GM12872 (cell line): ENCODE results near the gene SLC12A7.

Experiments
- TF ChIP-seq, protein P1 (sequence below): IDR thresholded peaks from 3 replicates; pipeline ENCODE4 v1.5.1; 2011; ENCODE audit warnings: low read depth, mild to moderate bottlenecking, low read length, moderate library complexity; ENCODE audit not compliant: insufficient read depth

Gene SLC12A7

DNA sequence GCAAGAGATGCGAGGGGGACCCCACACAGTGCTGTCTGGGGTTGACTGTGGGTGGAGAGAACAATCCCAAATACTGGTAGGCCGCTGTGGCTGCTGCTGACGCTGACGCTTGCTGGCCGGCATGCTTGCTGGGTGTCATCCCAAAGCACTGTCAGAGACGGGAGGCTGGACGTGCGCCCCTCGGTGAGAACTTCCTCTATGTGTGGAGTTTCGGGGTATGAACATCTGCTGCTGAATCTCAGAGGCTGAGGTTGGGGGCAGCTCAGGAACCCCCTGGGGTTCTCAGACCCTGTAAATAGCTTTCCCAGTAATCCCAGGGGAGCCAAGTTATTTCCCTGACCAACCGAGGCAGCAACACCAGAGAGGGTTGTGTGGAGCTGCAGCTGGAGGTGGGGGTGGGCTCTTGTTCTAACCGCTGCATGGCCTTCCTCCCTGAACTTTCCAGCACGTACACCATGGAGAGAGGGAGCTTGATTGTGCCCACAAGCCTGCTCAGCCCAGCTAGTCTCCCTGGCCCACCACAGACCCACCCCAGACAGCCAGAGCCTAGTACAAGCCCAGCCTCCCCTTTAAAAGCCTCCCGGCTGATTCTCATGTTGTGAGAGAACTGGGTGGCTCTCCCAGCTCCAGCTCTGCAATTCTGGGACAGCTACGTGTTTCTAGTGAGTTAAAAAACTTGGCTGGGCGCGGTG lies 21.8 kb upstream of the SLC12A7 start:
- TF ChIP-seq, protein P1, sequence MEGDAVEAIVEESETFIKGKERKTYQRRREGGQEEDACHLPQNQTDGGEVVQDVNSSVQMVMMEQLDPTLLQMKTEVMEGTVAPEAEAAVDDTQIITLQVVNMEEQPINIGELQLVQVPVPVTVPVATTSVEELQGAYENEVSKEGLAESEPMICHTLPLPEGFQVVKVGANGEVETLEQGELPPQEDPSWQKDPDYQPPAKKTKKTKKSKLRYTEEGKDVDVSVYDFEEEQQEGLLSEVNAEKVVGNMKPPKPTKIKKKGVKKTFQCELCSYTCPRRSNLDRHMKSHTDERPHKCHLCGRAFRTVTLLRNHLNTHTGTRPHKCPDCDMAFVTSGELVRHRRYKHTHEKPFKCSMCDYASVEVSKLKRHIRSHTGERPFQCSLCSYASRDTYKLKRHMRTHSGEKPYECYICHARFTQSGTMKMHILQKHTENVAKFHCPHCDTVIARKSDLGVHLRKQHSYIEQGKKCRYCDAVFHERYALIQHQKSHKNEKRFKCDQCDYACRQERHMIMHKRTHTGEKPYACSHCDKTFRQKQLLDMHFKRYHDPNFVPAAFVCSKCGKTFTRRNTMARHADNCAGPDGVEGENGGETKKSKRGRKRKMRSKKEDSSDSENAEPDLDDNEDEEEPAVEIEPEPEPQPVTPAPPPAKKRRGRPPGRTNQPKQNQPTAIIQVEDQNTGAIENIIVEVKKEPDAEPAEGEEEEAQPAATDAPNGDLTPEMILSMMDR = no peak

DNA sequence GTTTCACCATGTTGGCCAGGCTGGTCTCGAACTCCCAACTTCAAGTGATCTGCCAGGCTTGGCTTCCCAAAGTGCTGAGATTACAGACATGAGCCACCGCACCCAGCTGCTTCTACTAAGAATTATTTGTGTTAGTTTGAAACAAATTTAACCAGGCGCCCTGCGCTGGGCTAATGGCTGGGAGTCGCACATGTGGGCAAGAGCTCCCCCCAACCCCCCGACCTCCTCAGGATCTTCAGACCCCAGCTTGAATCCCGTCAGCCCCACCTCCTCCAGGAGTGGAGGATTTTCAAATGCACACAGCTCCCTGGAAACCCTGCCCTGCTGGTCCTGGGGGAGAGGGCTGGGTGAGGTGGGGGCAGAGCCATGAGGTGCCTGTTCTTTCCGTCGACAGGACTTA lies 21.2 kb upstream of the SLC12A7 start:
- TF ChIP-seq, protein P1 = no peak

DNA sequence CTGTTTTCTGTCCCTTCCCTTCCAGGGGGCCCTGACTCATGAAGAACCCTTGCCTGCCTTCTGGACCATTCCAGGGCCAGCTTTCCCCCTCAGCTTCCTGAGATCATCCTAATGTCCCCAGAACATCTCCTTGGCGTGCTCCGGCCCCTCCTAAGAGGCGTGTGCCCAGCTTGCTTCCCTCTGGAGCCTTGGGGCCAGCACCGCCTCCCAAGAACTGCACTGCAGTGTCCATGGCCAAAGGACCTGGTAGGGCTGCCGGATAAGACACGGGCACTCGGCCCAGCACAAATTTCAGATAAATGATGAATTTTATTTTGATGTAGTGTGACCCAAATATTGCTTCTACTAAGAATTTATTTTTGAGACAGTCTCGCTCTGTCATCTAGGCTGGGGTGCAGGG lies 20.7 kb upstream of the SLC12A7 start:
- TF ChIP-seq, protein P1 = no peak

DNA sequence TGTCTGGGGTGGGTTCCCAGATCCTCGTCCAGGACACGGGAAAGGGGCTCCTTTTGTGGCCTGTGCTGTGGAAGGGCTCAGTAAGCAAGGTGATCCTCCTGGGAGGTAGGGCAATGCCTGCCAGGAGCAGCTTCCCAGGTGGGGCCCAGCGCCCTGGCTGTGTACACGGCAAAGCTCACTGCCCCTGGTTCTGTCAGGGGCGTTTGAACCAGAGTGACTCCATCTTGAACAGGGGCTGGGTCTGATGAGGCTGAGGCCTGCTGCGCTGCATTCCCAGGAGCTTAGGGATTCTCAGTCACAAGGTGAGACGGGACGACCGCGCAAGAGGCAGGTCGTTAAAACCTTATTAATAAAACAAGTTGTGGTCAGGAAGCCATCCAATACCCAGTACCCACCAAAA lies 19.9 kb upstream of the SLC12A7 start:
- TF ChIP-seq, protein P1 = no peak

DNA sequence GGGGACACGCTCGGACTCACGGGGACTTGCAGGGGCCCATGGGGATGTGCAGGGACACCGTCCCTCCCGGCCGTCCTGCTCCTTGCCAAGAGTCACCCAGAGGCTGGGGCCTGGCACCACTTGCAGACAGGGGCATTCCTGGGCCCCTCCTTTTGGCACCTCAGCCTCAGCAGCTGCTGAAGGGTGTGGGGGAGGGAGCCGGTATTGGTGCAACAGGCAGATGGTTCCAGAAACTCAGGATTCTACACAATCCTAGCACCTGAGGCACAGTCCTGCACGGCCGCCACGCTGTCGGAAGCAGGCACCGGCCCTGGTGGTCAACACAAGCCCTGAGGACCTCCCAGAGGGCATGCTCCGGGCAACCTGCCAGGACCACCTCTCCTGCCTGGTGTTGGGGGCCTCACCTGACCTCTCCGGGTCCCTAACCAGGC lies 19.3 kb upstream of the SLC12A7 start:
- TF ChIP-seq, protein P1 = no peak

DNA sequence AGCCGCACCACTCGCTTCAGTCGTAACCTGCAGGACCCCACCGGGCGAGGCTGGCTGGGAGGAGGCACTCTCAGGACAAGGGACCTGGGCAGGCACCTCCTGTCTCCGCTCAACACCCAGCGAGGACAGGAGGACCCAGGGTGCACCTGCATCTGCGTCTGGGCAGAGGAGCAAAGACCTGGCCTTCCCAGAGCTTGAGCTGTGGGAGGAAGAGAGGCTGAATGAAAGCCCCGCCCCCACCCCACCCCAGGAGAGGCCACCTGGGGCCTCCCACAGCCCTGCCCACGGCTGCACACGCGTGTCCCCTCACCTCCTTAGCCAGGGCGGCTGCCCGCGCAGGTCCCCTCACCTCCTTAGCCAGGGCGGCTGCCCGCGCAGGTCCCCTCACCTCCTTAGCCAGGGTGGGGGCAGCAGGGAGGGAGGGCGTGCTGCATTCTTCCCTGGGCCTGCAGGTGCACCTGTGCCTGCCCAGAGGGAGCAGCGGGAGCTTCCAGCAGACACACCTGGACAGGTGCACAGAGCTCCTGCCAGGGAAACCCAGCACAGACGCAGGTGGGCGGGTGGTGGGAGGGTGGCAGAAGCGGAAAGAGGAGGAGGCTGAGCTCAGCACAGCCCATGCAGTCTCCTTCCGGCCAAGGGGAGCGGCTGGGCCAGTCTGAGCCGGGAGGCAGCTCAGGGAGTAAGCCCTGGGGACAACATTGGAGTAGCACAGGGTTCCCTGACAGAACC lies 18.5 kb upstream of the SLC12A7 start:
- TF ChIP-seq, protein P1 = no peak

DNA sequence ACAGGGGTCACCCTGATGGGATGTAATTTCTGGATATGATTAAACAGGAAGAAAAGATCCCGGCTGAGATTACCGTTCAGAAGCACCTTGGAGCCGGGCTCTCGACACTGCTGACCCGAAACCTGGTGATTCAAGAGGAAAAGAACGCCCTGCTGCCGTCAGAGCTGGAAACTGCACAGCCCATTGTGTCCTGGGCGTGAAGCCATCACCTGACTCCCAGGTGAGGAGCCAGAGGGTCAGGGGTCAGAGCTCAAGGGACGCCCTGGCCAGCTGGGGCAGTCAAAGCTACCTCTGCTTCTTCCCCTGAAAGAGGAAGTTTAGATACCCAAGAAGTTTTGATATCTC lies 17.8 kb upstream of the SLC12A7 start:
- TF ChIP-seq, protein P1 = no peak
